GM19463 (cell line): ENCODE measurements around the gene SLC6A18.
"Not testable (repeated sequence)": the region's sequence is repeated elsewhere in the genome, so short reads cannot be mapped to it uniquely, and the experiment has no call there.

Experiments used
- ATAC-seq: cut with Tn5 transposase; IDR thresholded peaks from one replicate; pipeline ENCODE4 v1.9.1; 2021; ENCODE audit warnings: mild to moderate bottlenecking, moderate library complexity; ENCODE audit not compliant: unreplicated experiment

SLC6A18 gene

GRCh38 chr5:1229023-1229422, 3.8 kb downstream of the SLC6A18 start:
- not testable (repeated sequence) for ATAC-seq

- no peak for ATAC-seq
These were observed 4.6 kb downstream of the SLC6A18 start for GRCh38 chr5:1229822-1230221.

- ATAC-seq, result no peak
These were observed 5.4 kb downstream of the SLC6A18 start for GRCh38 chr5:1230551-1230950.

- ATAC-seq, result no peak
These were observed 6.2 kb downstream of the SLC6A18 start for GRCh38 chr5:1231354-1231905.

GRCh38 chr5:1232780-1233179, 7.6 kb downstream of the SLC6A18 start:
- no peak for ATAC-seq

- ATAC-seq, result no peak
These were observed 10.2 kb downstream of the SLC6A18 start for GRCh38 chr5:1235379-1235778.

DNA sequence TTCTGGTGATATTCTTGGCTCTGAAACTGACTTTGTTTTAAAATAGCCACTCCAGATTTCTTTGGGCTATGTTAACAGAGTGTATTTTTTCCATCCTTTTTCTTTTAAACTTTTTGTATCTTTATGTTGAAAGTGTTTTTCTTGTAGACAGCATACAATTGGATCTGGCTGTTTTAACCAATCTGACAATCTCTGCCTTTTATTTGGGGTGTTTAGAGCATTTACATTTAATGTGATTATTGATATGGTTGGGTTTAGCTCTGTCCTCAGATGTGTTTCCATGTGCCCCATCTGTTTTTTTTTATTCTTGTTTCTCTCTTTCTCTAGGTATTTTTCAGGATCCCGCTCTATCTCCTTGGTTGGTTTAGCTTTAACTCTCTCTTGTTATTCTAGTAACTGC, 10.7 kb downstream of the SLC6A18 start:
- no peak for ATAC-seq

DNA sequence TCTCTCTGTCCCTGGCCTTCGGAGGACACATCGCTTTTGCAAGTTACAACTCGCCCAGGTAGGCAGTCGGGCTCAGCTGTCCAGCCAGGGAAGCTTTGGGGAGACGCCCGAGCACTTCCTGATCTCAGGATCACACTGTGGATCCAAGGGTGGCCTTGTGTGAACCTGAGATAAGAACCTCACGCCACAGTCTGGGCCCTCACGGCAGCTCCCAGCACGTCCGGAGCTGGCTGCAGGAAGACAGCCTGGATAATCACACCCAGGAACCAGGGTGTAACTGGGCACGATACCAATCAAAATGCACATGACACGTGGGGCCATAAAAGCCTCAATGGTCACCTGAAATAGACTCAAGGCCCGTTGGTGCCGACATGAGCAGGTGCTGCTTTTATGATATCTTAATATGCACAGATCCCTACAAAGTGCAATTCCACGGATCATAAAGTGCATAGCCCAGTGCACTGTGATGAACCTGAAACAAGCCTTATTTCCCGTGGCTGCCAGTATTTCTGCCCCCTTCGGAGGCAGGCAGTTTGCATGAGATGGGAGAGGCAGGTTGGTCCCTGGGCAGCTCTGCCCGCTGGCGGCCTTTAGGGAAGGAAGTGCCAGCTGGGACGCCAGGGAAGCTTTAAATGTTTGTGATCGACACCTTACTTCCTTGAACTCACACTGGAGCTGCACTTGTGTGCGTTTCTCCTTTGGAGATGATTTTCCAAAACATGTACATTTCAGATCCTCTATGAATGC, 14.5 kb downstream of the SLC6A18 start:
- ATAC-seq, result no peak

- no peak for ATAC-seq
These were observed 15.5 kb downstream of the SLC6A18 start for GRCh38 chr5:1240496-1241260.

- ATAC-seq, result no peak
These were observed 16.4 kb downstream of the SLC6A18 start for GRCh38 chr5:1241509-1242080.

DNA sequence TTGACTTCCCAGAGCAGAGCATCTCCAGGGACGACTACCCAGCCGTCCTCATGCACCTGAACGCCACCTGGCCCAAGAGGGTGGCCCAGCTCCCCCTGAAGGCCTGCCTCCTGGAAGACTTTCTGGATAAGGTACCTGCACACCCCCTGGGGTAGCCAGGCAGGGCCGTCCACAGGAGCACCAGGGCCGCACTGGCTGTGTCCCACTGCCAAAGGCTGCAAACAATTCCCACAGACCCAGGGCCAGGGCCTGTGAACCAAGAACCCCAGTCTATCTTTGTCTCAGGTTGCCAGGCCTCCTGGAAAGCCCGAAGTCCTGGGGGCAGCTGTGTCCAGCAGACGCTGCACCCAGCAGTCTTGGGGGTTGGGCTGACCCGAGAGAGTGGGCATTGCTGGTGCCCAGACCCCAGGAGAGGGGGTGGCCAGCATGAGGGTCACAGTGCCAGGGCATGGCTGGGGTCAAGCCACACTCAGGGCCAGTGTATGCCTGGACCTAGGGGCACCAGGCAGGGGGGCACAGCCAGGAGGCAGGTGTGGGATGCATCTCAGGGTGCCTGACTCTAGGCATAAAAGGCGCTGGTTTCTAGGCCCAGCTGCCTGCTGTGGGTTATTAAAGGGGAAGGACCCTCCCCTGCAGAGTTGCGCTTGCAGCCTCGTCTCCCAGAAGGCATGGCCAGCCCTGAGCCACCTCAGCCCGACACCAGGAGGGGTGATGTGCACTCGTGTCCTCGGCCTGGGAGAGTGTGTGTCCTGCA, 17.7 kb downstream of the SLC6A18 start:
- no peak for ATAC-seq

GRCh38 chr5:1243487-1244130, 18.4 kb downstream of the SLC6A18 start:
- ATAC-seq, result no peak

GRCh38 chr5:1244255-1244654, 19.1 kb downstream of the SLC6A18 start:
- no peak for ATAC-seq

DNA sequence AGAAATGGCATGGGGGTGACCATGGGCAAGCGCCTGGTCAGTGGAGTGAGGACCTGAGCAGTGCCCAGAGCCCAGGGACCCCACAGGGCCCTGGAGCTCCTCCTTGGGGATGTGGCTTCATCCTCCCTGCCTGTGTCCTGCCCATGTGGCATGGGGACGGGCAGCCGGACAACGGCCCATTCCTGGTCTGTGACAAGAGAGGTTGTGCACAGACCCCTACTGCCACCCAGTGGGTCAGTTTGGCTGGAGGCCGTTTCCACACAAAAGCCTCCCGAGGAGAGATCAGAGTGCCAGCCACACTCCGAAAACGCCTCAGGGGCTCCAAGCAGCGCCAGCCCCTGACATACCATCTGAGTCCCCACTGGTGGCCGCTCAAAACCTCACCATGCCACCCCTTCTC, 19.8 kb downstream of the SLC6A18 start:
- ATAC-seq, result no peak

DNA sequence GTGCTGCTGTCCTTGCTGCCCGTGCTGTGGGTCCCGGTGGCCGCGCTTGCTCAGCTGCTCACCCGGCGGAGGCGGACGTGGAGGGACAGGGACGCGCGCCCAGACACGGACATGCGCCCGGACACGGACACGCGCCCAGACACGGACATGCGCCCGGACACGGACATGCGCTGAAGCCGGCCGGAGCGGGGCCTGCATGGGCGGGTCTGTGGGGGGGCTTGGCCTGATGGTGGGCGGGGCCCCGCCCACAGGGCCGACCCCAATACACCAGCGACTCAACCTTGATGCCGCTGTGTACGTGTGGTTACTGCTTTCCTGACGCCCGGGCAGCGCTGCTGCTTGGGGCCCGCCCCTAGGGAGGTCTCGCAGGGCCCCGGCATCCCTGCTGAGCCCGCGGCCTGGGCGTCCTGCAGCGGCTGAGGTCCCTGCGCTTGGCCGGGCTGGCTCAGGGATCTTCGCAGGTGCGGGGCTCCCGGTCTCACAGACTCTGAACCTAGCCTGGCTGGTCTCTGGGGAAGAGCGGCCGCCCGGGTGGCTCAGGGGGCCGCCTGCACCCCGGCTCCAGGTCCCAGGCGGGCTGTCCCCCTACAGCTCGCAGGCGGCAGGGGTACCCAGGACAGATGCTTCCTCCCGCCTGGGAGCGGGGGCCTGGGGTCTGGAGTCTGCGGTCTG, 20.9 kb downstream of the SLC6A18 start:
- ATAC-seq, result no peak

DNA sequence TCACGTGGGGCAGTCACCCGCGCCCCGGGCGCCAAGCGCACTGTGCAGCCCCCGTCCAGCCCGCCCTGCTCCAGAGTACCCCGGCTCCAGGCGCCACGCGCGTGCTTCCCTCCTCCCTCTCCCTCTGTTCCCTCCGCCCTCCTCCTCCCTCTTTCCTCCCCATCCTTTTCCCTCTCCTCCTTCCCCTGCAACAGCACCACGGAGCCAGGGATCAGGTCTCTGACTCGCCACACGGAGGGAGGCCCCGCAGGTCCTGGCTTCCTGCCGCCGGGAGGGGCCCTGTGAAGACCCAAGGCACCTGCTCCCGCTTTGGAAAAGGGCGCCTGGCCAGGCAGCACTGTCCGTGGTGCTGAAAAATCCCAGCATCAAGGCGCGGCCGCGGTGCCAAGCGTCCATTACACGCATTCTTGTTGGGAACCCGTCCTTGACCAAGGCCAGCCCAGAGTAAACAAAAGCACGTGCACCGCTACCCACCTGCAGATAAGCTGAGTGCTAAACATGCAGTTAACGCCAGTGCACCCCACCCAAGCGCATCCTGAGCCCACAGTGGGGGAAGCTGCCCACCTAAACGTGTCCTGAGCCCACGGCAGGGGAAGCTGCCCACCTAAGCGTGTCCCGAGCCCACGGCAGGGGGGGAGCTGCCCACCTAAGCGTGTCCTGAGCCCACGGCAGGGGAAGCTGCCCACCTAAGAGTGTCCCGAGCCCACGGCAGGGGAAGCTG, 21.7 kb downstream of the SLC6A18 start:
- no peak for ATAC-seq

DNA sequence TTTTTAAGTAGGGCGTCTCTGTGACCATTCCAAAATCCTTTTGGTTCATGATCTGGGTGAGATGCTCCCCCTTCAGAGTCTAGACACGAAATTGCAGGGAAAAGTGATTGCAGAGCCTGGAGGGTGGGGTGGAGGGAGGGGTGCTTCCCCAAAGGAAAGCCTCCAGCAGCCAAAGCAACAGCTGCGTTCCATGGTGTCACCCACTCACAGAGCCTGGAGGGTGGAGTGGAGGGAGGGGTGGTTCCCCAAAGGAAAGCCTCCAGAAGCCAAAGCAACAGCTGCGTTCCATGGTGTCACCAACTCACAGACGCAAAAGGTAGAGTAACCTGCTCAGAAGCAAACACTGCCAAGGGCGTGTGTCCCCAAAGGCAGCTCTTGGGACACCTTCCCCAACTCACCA, 22.6 kb downstream of the SLC6A18 start:
- ATAC-seq, result no peak

DNA sequence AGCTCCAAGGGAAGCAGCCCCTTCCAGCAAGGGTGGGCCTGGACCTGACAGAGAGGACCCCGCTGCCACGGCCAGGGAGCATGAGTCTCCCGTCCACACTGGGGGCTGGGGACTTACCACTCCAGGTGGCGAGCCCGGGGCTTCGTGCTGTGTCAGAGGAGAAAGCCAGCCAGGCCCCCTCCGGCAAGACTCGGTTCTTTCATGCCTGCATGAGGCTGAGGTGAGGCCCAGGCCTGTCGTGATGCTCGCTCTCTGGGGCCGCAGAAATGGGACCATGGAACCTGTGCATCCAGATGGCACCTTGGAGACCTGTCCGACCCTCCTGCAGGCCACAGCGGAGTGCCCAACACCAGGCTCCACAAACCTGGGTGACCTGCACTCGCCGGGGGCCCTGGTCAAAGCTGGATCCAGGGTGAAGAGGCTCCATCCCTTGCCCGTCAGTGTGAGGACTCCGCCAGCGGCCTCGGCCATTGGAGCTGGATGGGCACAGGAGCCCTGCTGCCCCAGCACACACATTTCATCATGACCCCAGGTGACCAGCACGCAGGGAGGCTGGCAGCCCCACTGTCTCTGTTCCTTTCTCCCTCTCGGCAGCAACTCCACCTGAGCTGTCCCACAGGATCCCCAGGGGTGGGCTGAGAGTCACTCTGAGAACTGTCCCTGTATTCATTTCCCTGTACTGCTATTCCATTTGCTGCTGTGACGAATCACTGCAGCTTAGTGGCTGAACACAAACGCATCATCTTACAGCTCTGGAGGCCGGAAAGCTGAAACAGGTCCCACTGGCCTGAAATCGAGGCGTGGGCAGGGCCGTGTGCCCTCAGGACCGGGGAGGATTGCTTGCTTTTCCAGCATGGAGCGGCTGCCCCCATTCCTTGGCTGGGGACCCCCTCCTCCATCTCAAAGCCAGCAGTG, 24.4 kb downstream of the SLC6A18 start:
- ATAC-seq, result no peak
